Endothelial cell of umbilical vein (primary cell): ENCODE data around the gene UBASH3B. TPM values are rescaled to one million over a fixed set of nuclear protein-coding genes. Genes with fewer than 3 reads are reported as not detected.

Source experiments
- BruUV-seq: library from RNA; stranded (reverse); fragments of 400-500 nt; replicated peaks from 2 replicates; lab custom pipeline; 2021; lab: Mats Ljungman, UMichigan
- CTCF ChIA-PET: fragments of 300-600, 350-600 bp; sonication (Branson Sonifier 250); formaldehyde crosslinking; loops from one replicate; lab custom pipeline; 2021; ENCODE audit warnings: antibody characterized with exemption, inconsistent platforms; lab: Charles Lee
- POLR2A ChIA-PET: fragments of 300-600, 350-600 bp; sonication (Branson Sonifier 250); formaldehyde crosslinking; loops from one replicate; lab custom pipeline; 2021; ENCODE audit warnings: antibody characterized with exemption, inconsistent platforms; lab: Charles Lee
- DNase-seq: peaks from one replicate; pipeline ENCODE4 v3.0.0-alpha.2; 2011; ENCODE audit warnings: low read depth, low spot score
- FAIRE-seq: peaks from 2 replicates; lab custom pipeline; 2011; peaks lifted over from hg19 to GRCh38; lab: Jason Lieb, UNC
- H2AFZ ChIP-seq: 2 replicates; pipeline ENCODE4 v1.6.0; 2012; ENCODE audit warnings: low read depth, low read length, control low read depth, inconsistent platforms
- H3K27ac ChIP-seq: 2 replicates; pipeline ENCODE4 v1.5.1; 2011; ENCODE audit warnings: low read depth, mild to moderate bottlenecking, control low read depth, low read length, moderate library complexity; ENCODE audit not compliant: insufficient read depth
- H3K27me3 ChIP-seq, 2 experiments: 2 replicates each; pipeline versions ENCODE4 v1.6.0 to v1.6.1; 2011; ENCODE audit warnings: low read length in 2 of 2, mixed read lengths in 1 of 2; ENCODE audit not compliant: control insufficient read depth in 2 of 2, insufficient read depth in 2 of 2
- H3K36me3 ChIP-seq, 2 experiments: 2 replicates in 1 of 2; 3 replicates in 1 of 2; pipeline ENCODE4 v1.5.1; 2011; ENCODE audit warnings: low read length in 2 of 2, mild to moderate bottlenecking in 1 of 2, moderate library complexity in 1 of 2; ENCODE audit not compliant: control insufficient read depth in 2 of 2, insufficient read depth in 2 of 2; ENCODE audit errors: extremely low read depth in 1 of 2
- H3K4me1 ChIP-seq: 3 replicates; pipeline ENCODE4 v1.5.1; 2011; ENCODE audit warnings: mild to moderate bottlenecking, low read length; ENCODE audit not compliant: control insufficient read depth, insufficient read depth; ENCODE audit errors: extremely low read depth
- H3K4me2 ChIP-seq: 2 replicates; pipeline ENCODE4 v1.6.1; 2011; ENCODE audit warnings: low read length, control low read depth, mixed read lengths; ENCODE audit not compliant: insufficient read depth
- H3K4me3 ChIP-seq, 3 experiments: fragments of 200-600 bp in 1 of 3; sonication (generic), shearing (Covaris generic) in 1 of 3; replicated peaks in 1 of 3; 2 replicates each; pipeline ENCODE4 v1.5.1; 2011 to 2016; ENCODE audit warnings: control low read depth in 3 of 3, low read length in 3 of 3, mild to moderate bottlenecking in 2 of 3, inconsistent platforms in 1 of 3, low read depth in 1 of 3, moderate library complexity in 1 of 3; ENCODE audit not compliant: insufficient read depth in 1 of 3
- H3K79me2 ChIP-seq: 2 replicates; pipeline ENCODE4 v1.6.0; 2012; ENCODE audit warnings: low read length, inconsistent platforms; ENCODE audit not compliant: control insufficient read depth, insufficient read depth
- H3K9ac ChIP-seq: replicated peaks from 2 replicates; pipeline ENCODE3; 2011; ENCODE audit warnings: low read length, control low read depth; ENCODE audit not compliant: insufficient read depth; ENCODE audit errors: extremely low read depth
- H3K9me1 ChIP-seq: replicated peaks from 3 replicates; pipeline ENCODE4 v1.6.0; 2011; ENCODE audit warnings: mild to moderate bottlenecking, low read length; ENCODE audit not compliant: control insufficient read depth, insufficient read depth; ENCODE audit errors: extremely low read depth
- H3K9me3 ChIP-seq: replicated peaks from 2 replicates; pipeline ENCODE4 v1.5.1; 2012; ENCODE audit warnings: low read length, inconsistent platforms; ENCODE audit not compliant: control insufficient read depth, insufficient read depth
- H4K20me1 ChIP-seq: replicated peaks from 2 replicates; pipeline ENCODE3; 2011; ENCODE audit warnings: mild to moderate bottlenecking, low read length; ENCODE audit not compliant: control insufficient read depth, insufficient read depth; ENCODE audit errors: extremely low read depth
- EZH2 ChIP-seq: IDR thresholded peaks from 2 replicates; pipeline ENCODE4 v1.6.1; 2012; ENCODE audit warnings: borderline replicate concordance, low read depth, mild to moderate bottlenecking, moderate library complexity, low read length, inconsistent platforms; ENCODE audit not compliant: severe bottlenecking
- FOS ChIP-seq: IDR thresholded peaks from 2 replicates; pipeline ENCODE4 v1.6.1; 2011; ENCODE audit warnings: mild to moderate bottlenecking, low read length, moderate library complexity, borderline replicate concordance; ENCODE audit not compliant: insufficient read depth
- GATA2 ChIP-seq: IDR thresholded peaks from 2 replicates; pipeline ENCODE4 v1.7.0; 2011; ENCODE audit warnings: low read depth, mild to moderate bottlenecking, moderate library complexity, mixed read lengths, low read length; ENCODE audit not compliant: insufficient read length, insufficient read depth
- JUN ChIP-seq: IDR thresholded peaks from 2 replicates; pipeline ENCODE4 v1.6.1; 2011; ENCODE audit warnings: borderline replicate concordance, low read depth; ENCODE audit not compliant: insufficient read length, insufficient read depth
- MAX ChIP-seq: IDR thresholded peaks from 2 replicates; pipeline ENCODE4 v1.6.1; 2011; ENCODE audit not compliant: insufficient read depth, insufficient read length
- MYC ChIP-seq: IDR thresholded peaks from one replicate; pipeline ENCODE4 v1.6.1; 2011; ENCODE audit warnings: mild to moderate bottlenecking, low read depth, low read length
- POLR2A ChIP-seq: IDR thresholded peaks from 2 replicates; pipeline ENCODE4 v1.6.1; 2012; ENCODE audit warnings: low read depth, mild to moderate bottlenecking, control low read depth, low read length
- POLR2AphosphoS5 ChIP-seq: IDR thresholded peaks from 2 replicates; pipeline ENCODE4 v1.6.1; 2012; ENCODE audit warnings: low read depth, mild to moderate bottlenecking, control low read depth, low read length, moderate library complexity; ENCODE audit not compliant: insufficient read depth
- dilution Hi-C: fragments of 300-500 bp; cut with MboI; formaldehyde crosslinking; loops from one replicate; pipeline ENCODE4 v1.15.0; 2019; ENCODE audit warnings: low sequenced_read_pairs; ENCODE audit not compliant: extremely low pct_ligation_motif_present
- intact Hi-C: fragments of 100-400 bp; cut with micrococcal nuclease; formaldehyde crosslinking; loops from one replicate; pipeline ENCODE4 v1.10.0; 2022
- polyA plus RNA-seq, 4 experiments: library from polyadenylated mRNA; depleted of rRNA in 3 of 4; stranded (reverse) in 3 of 4; unstranded in 1 of 4; fragments of >200 nt; gene quantifications; 2 replicates each; pipeline versions ENCODE4 v1.2.1 to v1.2.3, GENCODE V29; 2011 to 2012; ENCODE audit warnings: missing spikeins in 1 of 4
- total RNA-seq: library from RNA; stranded (reverse); gene quantifications from 2 replicates; pipeline ENCODE4 v1.2.3, GENCODE V29; 2021
- TF ChIP-seq, protein P1 (sequence below), 2 donors: IDR thresholded peaks; 1 replicate in 1 of 2; 2 replicates in 1 of 2; pipeline ENCODE4 v1.5.1; 2011; ENCODE audit warnings: low read length in 2 of 2, mild to moderate bottlenecking in 2 of 2, moderate library complexity in 2 of 2, control low read depth in 1 of 2, inconsistent platforms in 1 of 2, low read depth in 1 of 2; ENCODE audit not compliant: insufficient read depth in 1 of 2; ENCODE audit errors: extremely low read depth in 1 of 2

UBASH3B gene
- total and polyA plus RNA-seq, 2 donors (not counting 3 experiments of a cell fraction or from before 2014, with no cell fraction given), result 23.7 to 38.1 TPM

DNA sequence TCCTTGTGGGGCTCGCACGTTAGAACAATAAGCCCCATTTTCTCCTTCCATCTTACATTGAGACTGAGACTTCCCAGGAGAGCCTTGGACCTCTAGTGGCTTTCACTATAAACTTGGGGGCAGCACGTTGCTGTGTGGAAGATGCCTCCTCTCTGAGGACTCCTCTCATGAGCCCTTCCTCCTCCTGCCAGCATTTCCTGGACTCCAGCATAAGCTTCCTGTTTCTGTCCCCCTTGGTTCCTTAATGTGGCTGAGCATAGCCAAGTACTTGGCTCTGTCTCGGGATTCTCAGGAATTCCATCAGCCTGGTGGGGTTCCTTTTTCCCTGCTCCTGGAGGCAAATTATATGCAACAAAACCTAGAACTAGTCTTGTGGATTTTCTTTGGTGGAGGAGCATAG lies 38.8 kb upstream of the UBASH3B start:
- TF ChIP-seq JUN (no peak), MAX (no peak), EZH2 (no peak), POLR2A (no peak), GATA2 (no peak), POLR2AphosphoS5 (no peak), FOS (no peak), MYC (no peak)
- TF ChIP-seq, protein P1, sequence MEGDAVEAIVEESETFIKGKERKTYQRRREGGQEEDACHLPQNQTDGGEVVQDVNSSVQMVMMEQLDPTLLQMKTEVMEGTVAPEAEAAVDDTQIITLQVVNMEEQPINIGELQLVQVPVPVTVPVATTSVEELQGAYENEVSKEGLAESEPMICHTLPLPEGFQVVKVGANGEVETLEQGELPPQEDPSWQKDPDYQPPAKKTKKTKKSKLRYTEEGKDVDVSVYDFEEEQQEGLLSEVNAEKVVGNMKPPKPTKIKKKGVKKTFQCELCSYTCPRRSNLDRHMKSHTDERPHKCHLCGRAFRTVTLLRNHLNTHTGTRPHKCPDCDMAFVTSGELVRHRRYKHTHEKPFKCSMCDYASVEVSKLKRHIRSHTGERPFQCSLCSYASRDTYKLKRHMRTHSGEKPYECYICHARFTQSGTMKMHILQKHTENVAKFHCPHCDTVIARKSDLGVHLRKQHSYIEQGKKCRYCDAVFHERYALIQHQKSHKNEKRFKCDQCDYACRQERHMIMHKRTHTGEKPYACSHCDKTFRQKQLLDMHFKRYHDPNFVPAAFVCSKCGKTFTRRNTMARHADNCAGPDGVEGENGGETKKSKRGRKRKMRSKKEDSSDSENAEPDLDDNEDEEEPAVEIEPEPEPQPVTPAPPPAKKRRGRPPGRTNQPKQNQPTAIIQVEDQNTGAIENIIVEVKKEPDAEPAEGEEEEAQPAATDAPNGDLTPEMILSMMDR (IDR thresholded peaks at IDR 0.05; ENCODE audit: extremely low read depth in 1 of 2, insufficient read depth in 1 of 2, low read depth in 1 of 2, low read length in 2 of 2), result no peak
- no peak for DNase-seq
- no peak overlapping the region for H3K9ac ChIP-seq
- H3K27me3 ChIP-seq, result no peaks in the 10 kb centered on the region
- no peaks in the 10 kb centered on the region for H3K9me3 ChIP-seq
- H3K4me3 ChIP-seq, result no peak overlapping the region
- no peak overlapping the region for H2AFZ ChIP-seq
- H3K79me2 ChIP-seq, result no peaks in the 10 kb centered on the region
- no peak for FAIRE-seq
- no peaks in the 10 kb centered on the region for H3K4me1 ChIP-seq
- dilution Hi-C loops (no loop called here), intact Hi-C loops (no loop called here)
- no peaks in the 10 kb centered on the region for H3K9me1 ChIP-seq
- ChIA-PET POLR2A (no interaction called here), CTCF (interaction anchor here (1.0 to 1.6 kb wide), 4 partner anchors 13 to 247 kb away, joined by 3 to 4 read pairs (median 3); no protein-coding TSS in a partner anchor)
- H4K20me1 ChIP-seq, result no peaks in the 10 kb centered on the region
- no peak overlapping the region for H3K4me2 ChIP-seq
- no TSS peak for BruUV-seq
- H3K27ac ChIP-seq, result no peak overlapping the region
- no peaks in the 10 kb centered on the region for H3K36me3 ChIP-seq
